HepG2 (cell line): Measurements from ENCODE around the gene ASTN2. TPM values are rescaled to one million over a fixed set of nuclear protein-coding genes. Genes with fewer than 3 reads are reported as not detected.

ENCODE experiments used
- ATAC-seq: fragments of 200-7000 bp; cut with Tn5 transposase; 3 replicates; pipeline ENCODE4 v1.9.1; 2020; ENCODE audit warnings: mild to moderate bottlenecking, moderate library complexity
- BruUV-seq: library from RNA; stranded (reverse); fragments of 400-500 nt; replicated peaks from 2 replicates; lab custom pipeline; 2021; lab: Mats Ljungman, UMichigan
- CTCF ChIA-PET: fragments of 300-600 bp; formaldehyde crosslinking; extraction: SDS; loops from one replicate; lab custom pipeline; 2021; ENCODE audit warnings: low total read pairs, inconsistent platforms, low intra/inter-chr PET ratio; lab: Yijun Ruan, JAX
- POLR2A ChIA-PET: fragments of 350-600 bp; sonication (Branson Sonifier 250); formaldehyde crosslinking; loops from one replicate; lab custom pipeline; 2020; ENCODE audit warnings: antibody characterized with exemption, inconsistent platforms; lab: Yijun Ruan, JAX
- DNase-seq: peaks from one replicate; pipeline ENCODE4 v3.0.0-alpha.2; 2015; ENCODE audit warnings: low spot score
- FAIRE-seq: peaks from 3 replicates; lab custom pipeline; 2011; peaks lifted over from hg19 to GRCh38; lab: Jason Lieb, UNC
- H2AFZ ChIP-seq: one replicate; pipeline ENCODE4 v1.6.1; 2011; ENCODE audit warnings: low read length, inconsistent platforms
- H3K27ac ChIP-seq: fragments of 300-600 bp; 3 replicates; pipeline ENCODE4 v1.8.0; 2011; ENCODE audit warnings: mixed run types, mild to moderate bottlenecking, mixed read lengths, low read length, inconsistent platforms; ENCODE audit not compliant: insufficient read depth; ENCODE audit errors: extremely low read length
- H3K27me3 ChIP-seq, 2 experiments: fragments of 200-600 bp in 1 of 2; 2 replicates in 1 of 2; 3 replicates in 1 of 2; pipeline versions ENCODE4 v1.6.0 to v1.8.0; 2011; ENCODE audit warnings: low read length in 2 of 2, mild to moderate bottlenecking in 2 of 2, moderate library complexity in 2 of 2, inconsistent platforms in 1 of 2; ENCODE audit not compliant: insufficient read depth in 2 of 2, control insufficient read depth in 1 of 2
- H3K36me3 ChIP-seq, 2 experiments: fragments of 200-600 bp in 1 of 2; replicated peaks in 1 of 2; 2 replicates in 1 of 2; 3 replicates in 1 of 2; pipeline versions ENCODE4 v1.5.1 to v1.8.0; 2011; ENCODE audit warnings: low read length in 2 of 2, inconsistent platforms in 1 of 2; ENCODE audit not compliant: insufficient read depth in 2 of 2, control insufficient read depth in 1 of 2
- H3K4me1 ChIP-seq: 2 replicates; pipeline ENCODE4 v1.5.1; 2012; ENCODE audit warnings: low read length, inconsistent platforms; ENCODE audit not compliant: insufficient read depth
- H3K4me2 ChIP-seq: 2 replicates; pipeline ENCODE4 v1.6.0; 2011; ENCODE audit warnings: low read depth, low read length, inconsistent platforms
- H3K4me3 ChIP-seq, 3 experiments: fragments of 200-600 bp in 1 of 3; sonication (generic), shearing (Covaris generic) in 1 of 3; replicated peaks in 1 of 3; 2 replicates each; pipeline ENCODE4 v1.5.1; 2011 to 2016; ENCODE audit warnings: low read length in 3 of 3, inconsistent platforms in 2 of 3, low read depth in 2 of 3, mild to moderate bottlenecking in 2 of 3, control low read depth in 1 of 3, mixed read lengths in 1 of 3; ENCODE audit not compliant: insufficient read depth in 1 of 3
- H3K79me2 ChIP-seq: one replicate; pipeline ENCODE4 v1.6.1; 2011; ENCODE audit warnings: low read length, inconsistent platforms; ENCODE audit not compliant: insufficient read depth
- H3K9ac ChIP-seq: 2 replicates; pipeline ENCODE4 v1.6.0; 2011; ENCODE audit warnings: mild to moderate bottlenecking, low read depth, low read length, inconsistent platforms; ENCODE audit not compliant: insufficient read depth
- H3K9me3 ChIP-seq: 2 replicates; pipeline ENCODE4 v1.5.1; 2012; ENCODE audit warnings: mild to moderate bottlenecking, low read length
- H4K20me1 ChIP-seq: 2 replicates; pipeline ENCODE4 v1.6.0; 2011; ENCODE audit warnings: inconsistent platforms, mild to moderate bottlenecking, low read length, moderate library complexity; ENCODE audit not compliant: insufficient read depth
- CHCHD3 ChIP-seq: sonication (generic); formaldehyde crosslinking; IDR thresholded peaks from 2 replicates; pipeline ENCODE4 v1.8.0; 2022; ENCODE audit warnings: mild to moderate bottlenecking, missing genetic modification reagents, moderate library complexity
- CREB3 ChIP-seq: sonication (generic); formaldehyde crosslinking; IDR thresholded peaks from 2 replicates; pipeline ENCODE4 v1.5.0; 2020; ENCODE audit warnings: missing genetic modification reagents
- ETV5 ChIP-seq: IDR thresholded peaks from 2 replicates; pipeline ENCODE4 v1.6.1; 2018; ENCODE audit warnings: missing biosample characterization, missing genetic modification reagents, inconsistent platforms, borderline replicate concordance
- SP140L ChIP-seq: sonication (generic); formaldehyde crosslinking; IDR thresholded peaks from 2 replicates; pipeline ENCODE4 v1.4.0; 2020; ENCODE audit warnings: missing genetic modification reagents, borderline replicate concordance
- ZFP91 ChIP-seq: sonication (generic); formaldehyde crosslinking; IDR thresholded peaks from 2 replicates; pipeline ENCODE4 v1.9.0; 2022; ENCODE audit warnings: missing genetic modification reagents, mild to moderate bottlenecking, borderline replicate concordance
- ZNF275 ChIP-seq: sonication (generic); formaldehyde crosslinking; IDR thresholded peaks from 2 replicates; pipeline ENCODE4 v1.8.0; 2022; ENCODE audit warnings: missing genetic modification reagents, mild to moderate bottlenecking, inconsistent platforms, borderline replicate concordance
- ZNF30 ChIP-seq: sonication (generic); formaldehyde crosslinking; IDR thresholded peaks from 2 replicates; pipeline ENCODE4 v1.5.0; 2020; ENCODE audit warnings: mild to moderate bottlenecking, missing genetic modification reagents
- ZNF414 ChIP-seq: sonication (generic); formaldehyde crosslinking; IDR thresholded peaks from 2 replicates; pipeline ENCODE4 v1.5.0; 2020; ENCODE audit warnings: missing genetic modification reagents
- WGBS: methylation state at CpG from one replicate; pipeline ENCODE4 v1.1.6; 2017; ENCODE audit warnings: low lambda C conversion rate; 5-methylcytosine and 5-hydroxymethylcytosine counted together
- in situ Hi-C: cut with HindIII; loops from 2 replicates; pipeline ENCODE4 v1.10.0; 2017; ENCODE audit warnings: low pct_unique_long_range_greater_than_20kb; ENCODE audit not compliant: extremely low pct_ligation_motif_present
- intact Hi-C: fragments of 100-400 bp; cut with micrococcal nuclease; formaldehyde crosslinking; loops from one replicate; pipeline ENCODE4 v1.10.0; 2022; ENCODE audit not compliant: unreplicated experiment
- polyA plus RNA-seq, 8 experiments: library from polyadenylated mRNA; depleted of rRNA in 3 of 8; stranded (reverse) in 7 of 8; unstranded in 1 of 8; fragments of >200 nt; fragmentation: Illumina TruSeq in 4 of 8; extraction: Trizol in 4 of 8; gene quantifications; 2 replicates each; pipeline versions ENCODE4 v1.2.1 to v1.2.3, GENCODE V29; 2011 to 2016; ENCODE audit warnings: low read depth in 4 of 8, missing spikeins in 1 of 8, mixed read lengths in 1 of 8; ENCODE audit not compliant: insufficient read depth in 1 of 8
- total RNA-seq, 5 experiments: library from RNA; depleted of rRNA; stranded (reverse); fragments of >200 nt; fragmentation: Illumina TruSeq; extraction: Trizol; gene quantifications; 2 replicates each; pipeline ENCODE4 v1.2.3, GENCODE V29; 2016; ENCODE audit warnings: low read depth in 1 of 5
- TF ChIP-seq, protein P1 (sequence below), 2 experiments: sonication (generic) in 1 of 2; formaldehyde crosslinking in 1 of 2; IDR thresholded peaks; 2 replicates each; pipeline versions ENCODE4 v1.5.1 to v1.6.1; 2011 to 2020; ENCODE audit warnings: borderline replicate concordance in 1 of 2, low read depth in 1 of 2, low read length in 1 of 2, mild to moderate bottlenecking in 1 of 2, missing genetic modification reagents in 1 of 2, moderate library complexity in 1 of 2

Gene ASTN2
- total and polyA plus RNA-seq, 2 of the 13 experiments (the other 11 are each of a cell fraction or from before 2014, with no cell fraction given): 5.2 to 13.5 TPM

DNA sequence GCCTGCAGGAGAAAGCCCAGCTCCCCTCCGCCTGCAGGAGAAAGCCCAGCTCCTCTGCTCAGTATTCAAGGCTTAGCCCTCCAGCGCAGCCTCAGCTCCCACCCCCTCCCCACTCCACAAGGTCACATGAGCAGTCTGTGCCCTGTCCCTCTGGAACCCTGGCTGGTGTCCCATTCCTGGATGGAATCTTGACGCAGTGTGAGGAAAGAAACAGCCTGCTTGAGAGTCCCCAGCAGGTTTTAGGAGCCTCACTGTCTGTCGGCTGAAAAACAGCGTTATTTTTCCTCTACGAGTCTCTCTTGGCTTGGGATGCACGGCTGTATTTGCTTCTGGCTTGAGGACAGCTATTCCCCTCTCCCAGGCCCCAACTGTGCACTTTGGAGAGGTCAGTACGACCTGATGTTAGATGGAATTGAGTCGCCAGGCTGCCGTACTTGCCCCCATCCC lies 937.9 kb downstream of the ASTN2 start:
- Histone ChIP-seq H3K4me1 (no peaks in the 10 kb centered on the region), H3K27ac (no peak overlapping the region), H3K9me3 (no peaks in the 10 kb centered on the region), H4K20me1 (no peaks in the 10 kb centered on the region), H3K9ac (no peak overlapping the region), H3K79me2 (no peaks in the 10 kb centered on the region), H2AFZ (no peak overlapping the region), H3K4me2 (no peak overlapping the region), H3K4me3 (no peak overlapping the region), H3K36me3 (no peaks in the 10 kb centered on the region; a peak in 1 of 5 replicates), H3K27me3 (no peaks in the 10 kb centered on the region)
- ChIA-PET CTCF (no interaction called here), POLR2A (no interaction called here)
- ATAC-seq (no peak), FAIRE-seq (no peak), DNase-seq (no peak)
- BruUV-seq: no TSS peak
- intact Hi-C loops (no loop called here), in situ Hi-C loops (no loop called here)
- no peak for TF ChIP-seq SP140L
- no peak for TF ChIP-seq ETV5 (CRISPR knock-in tag)
- TF ChIP-seq CHCHD3: no peak
- TF ChIP-seq ZNF30: no peak
- 99% methylated on average over 9 of the region's 10 CpGs for WGBS

DNA sequence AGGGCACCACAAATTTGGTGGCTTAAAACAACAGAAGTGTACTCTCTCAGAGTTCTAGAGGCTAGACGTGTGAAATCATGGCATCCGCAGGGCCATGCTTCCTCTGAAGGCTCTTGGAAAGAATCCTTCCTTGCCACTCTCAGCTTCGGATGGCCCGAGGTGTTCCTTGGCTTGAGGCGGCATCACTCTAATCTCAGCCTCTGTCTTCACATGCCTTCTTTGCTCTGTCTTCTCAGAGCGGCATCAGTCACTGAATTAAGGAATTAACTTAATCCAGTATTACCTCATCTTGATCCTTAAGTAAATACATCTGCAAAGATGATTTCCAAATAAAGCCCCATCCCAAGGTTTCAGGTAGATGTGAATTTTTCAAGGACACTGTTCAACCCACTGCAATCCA lies 938.9 kb downstream of the ASTN2 start:
- Histone ChIP-seq H3K4me3 (no peak overlapping the region), H2AFZ (no peak overlapping the region), H3K9ac (no peak overlapping the region), H3K27me3 (no peaks in the 10 kb centered on the region), H3K79me2 (no peaks in the 10 kb centered on the region), H3K27ac (no peak overlapping the region), H4K20me1 (no peaks in the 10 kb centered on the region), H3K36me3 (no peaks in the 10 kb centered on the region; a peak in 1 of 5 replicates), H3K4me2 (no peak overlapping the region), H3K9me3 (no peaks in the 10 kb centered on the region), H3K4me1 (no peaks in the 10 kb centered on the region)
- ATAC-seq: no peak
- no TSS peak for BruUV-seq
- CTCF ChIA-PET: no interaction called here
- no peak for DNase-seq
- FAIRE-seq: no peak
- intact Hi-C loops (no loop called here), in situ Hi-C loops (no loop called here)
- POLR2A ChIA-PET: no interaction called here
- 78% methylated on average over 6 of the region's 6 CpGs for WGBS
- TF ChIP-seq ZNF275 (CRISPR knock-in tag) (no peak), ZFP91 (CRISPR knock-in tag) (no peak), CREB3 (CRISPR knock-in tag) (no peak), ZNF414 (CRISPR knock-in tag) (no peak)
- TF ChIP-seq, protein P1, sequence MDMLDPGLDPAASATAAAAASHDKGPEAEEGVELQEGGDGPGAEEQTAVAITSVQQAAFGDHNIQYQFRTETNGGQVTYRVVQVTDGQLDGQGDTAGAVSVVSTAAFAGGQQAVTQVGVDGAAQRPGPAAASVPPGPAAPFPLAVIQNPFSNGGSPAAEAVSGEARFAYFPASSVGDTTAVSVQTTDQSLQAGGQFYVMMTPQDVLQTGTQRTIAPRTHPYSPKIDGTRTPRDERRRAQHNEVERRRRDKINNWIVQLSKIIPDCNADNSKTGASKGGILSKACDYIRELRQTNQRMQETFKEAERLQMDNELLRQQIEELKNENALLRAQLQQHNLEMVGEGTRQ (IDR thresholded peaks at IDR 0.05; ENCODE audit: low read depth, low read length): no peak
- TF ChIP-seq, protein P1 (CRISPR knock-in tag; IDR thresholded peaks at IDR 0.05; ENCODE audit: borderline replicate concordance): no peak
